Fibroblast of lung (primary cell): ENCODE measurements around the gene FBLIM1. TPM values are rescaled to one million over a fixed set of nuclear protein-coding genes. Genes with fewer than 3 reads are reported as not detected.

Experiments used
- polyA plus RNA-seq, 2 donors: library from polyadenylated mRNA; depleted of rRNA in 1 of 2; stranded (reverse) in 1 of 2; unstranded in 1 of 2; fragments of >200 nt; gene quantifications; 2 replicates each; pipeline ENCODE4 v1.2.1, GENCODE V29; 2011 to 2012; ENCODE audit warnings: missing spikeins in 1 of 2
- total RNA-seq: library from RNA; depleted of rRNA; stranded (reverse); fragments of >200 nt; gene quantifications from 2 replicates; pipeline ENCODE4 v1.2.1, GENCODE V29; 2014

The FBLIM1 gene
- total and polyA plus RNA-seq, 2 donors (not counting 1 experiment from before 2014, with no cell fraction given): 17.3 to 86.2 TPM

Other genes with a start within 250 kb of the FBLIM1 start
- 4.1 and 5.6 TPM in 2 replicates for gene CASP9, start 234.6 kb upstream of the FBLIM1 start, total RNA-seq
- gene CASP9, start 234.6 kb upstream of the FBLIM1 start, polyA plus RNA-seq: 6.4 and 8.3 TPM in 2 replicates
- gene DNAJC16, start 231.9 kb upstream of the FBLIM1 start, total RNA-seq: 14.9 and 18.8 TPM in 2 replicates
- 15.3 and 18.9 TPM in 2 replicates for gene DNAJC16, start 231.9 kb upstream of the FBLIM1 start, polyA plus RNA-seq
- gene AGMAT, start 173.7 kb upstream of the FBLIM1 start, total RNA-seq: 1.0 and 1.2 TPM in 2 replicates
- gene AGMAT, start 173.7 kb upstream of the FBLIM1 start, polyA plus RNA-seq: 0.52 and 0.53 TPM in 2 replicates
- gene DDI2, start 141.3 kb upstream of the FBLIM1 start, total RNA-seq: 10.8 and 11.7 TPM in 2 replicates
- gene DDI2, start 141.3 kb upstream of the FBLIM1 start, polyA plus RNA-seq: 6.4 and 9.3 TPM in 2 replicates
- gene PLEKHM2, start 74.5 kb upstream of the FBLIM1 start, total RNA-seq: 79.4 and 94.6 TPM in 2 replicates
- gene PLEKHM2, start 74.5 kb upstream of the FBLIM1 start, polyA plus RNA-seq: 27.3 and 32.3 TPM in 2 replicates
- gene SLC25A34, start 22.5 kb upstream of the FBLIM1 start, total RNA-seq: 0.77 and 0.83 TPM in 2 replicates
- gene SLC25A34, start 22.5 kb upstream of the FBLIM1 start, polyA plus RNA-seq: 0.23 and 0.35 TPM in 2 replicates
- not detected in 2 replicates for gene TMEM82, start 16.3 kb upstream of the FBLIM1 start, total RNA-seq
- not detected in 2 replicates for gene TMEM82, start 16.3 kb upstream of the FBLIM1 start, polyA plus RNA-seq
- gene UQCRHL, start 48.9 kb downstream of the FBLIM1 start, total RNA-seq: 4.4 and 7.8 TPM in 2 replicates
- gene UQCRHL, start 48.9 kb downstream of the FBLIM1 start, polyA plus RNA-seq: 1.3 and 2.7 TPM in 2 replicates
- gene SPEN, start 88.9 kb downstream of the FBLIM1 start, total RNA-seq: 11.0 and 11.9 TPM in 2 replicates
- gene SPEN, start 88.9 kb downstream of the FBLIM1 start, polyA plus RNA-seq: 3.8 and 5.1 TPM in 2 replicates
- 46.0 and 54.3 TPM in 2 replicates for gene ZBTB17, start 217.3 kb downstream of the FBLIM1 start, total RNA-seq
- gene ZBTB17, start 217.3 kb downstream of the FBLIM1 start, polyA plus RNA-seq: 12.6 and 20.4 TPM in 2 replicates
- gene SRARP, start 245.4 kb downstream of the FBLIM1 start, total RNA-seq: not detected in 2 replicates
- gene SRARP, start 245.4 kb downstream of the FBLIM1 start, polyA plus RNA-seq: not detected in 2 replicates